ENCODE measurements around the gene ARPC4.

Gene ARPC4

GRCh38 chr3:9809239-9809614, 16.3 kb downstream of the ARPC4 start:
- Histone ChIP-seq H3K27ac (replicated peaks) (peak overlapping the region; percentile 84), H3K4me3 (replicated peaks; ENCODE audit: insufficient read depth, low read length) (peak overlapping the region; percentile 43), H3K27me3 (ENCODE audit: insufficient read depth, poor library complexity, severe bottlenecking) (no peaks in the 10 kb centered on the region)
- no peak for DNase-seq (ENCODE audit: low read depth in 1 of 2, low spot score in 1 of 2)
- TF ChIP-seq POLR2AphosphoS5 (IDR thresholded peaks at IDR 0.05; ENCODE audit: low read depth) (no peak), GABPA (IDR thresholded peaks at IDR 0.05; ENCODE audit: low read depth) (no peak), CTCF (IDR thresholded peaks at IDR 0.05; ENCODE audit: insufficient read depth, low read length) (no peak), REST (IDR thresholded peaks at IDR 0.05; ENCODE audit: insufficient replicate concordance, low read depth) (no peak), SPI1 (IDR thresholded peaks at IDR 0.05; ENCODE audit: borderline replicate concordance, low read depth) (no peak)

- H3K4me3 ChIP-seq (replicated peaks; ENCODE audit: insufficient read depth, low read length) = peak within 1 kb of the TSS; percentile 43
- DNase-seq (ENCODE audit: low read depth in 1 of 2, low spot score in 1 of 2) = peak; percentile 66 to 81
- TF ChIP-seq POLR2AphosphoS5 (IDR thresholded peaks at IDR 0.05; ENCODE audit: low read depth) (peak; percentile 74), REST (IDR thresholded peaks at IDR 0.05; ENCODE audit: insufficient replicate concordance, low read depth) (no peak), GABPA (IDR thresholded peaks at IDR 0.05; ENCODE audit: low read depth) (no peak; the same call in 1 of the 2 replicates)
- no peaks in the 10 kb centered on the region for H3K27me3 ChIP-seq (ENCODE audit: insufficient read depth, poor library complexity, severe bottlenecking)
- H3K27ac ChIP-seq (replicated peaks) = peak within 1 kb of the TSS; percentile 84
These were observed 16.9 kb downstream of the ARPC4 start, which contains the start of gene TTLL3 for GRCh38 chr3:9809615-9810432. Gene TTLL3 (plus strand): TSS chr3:9810262. CDS start chr3:9810662, 400 bp downstream.

GRCh38 chr3:9810433-9810770, 17.5 kb downstream of the ARPC4 start:
- DNase-seq (ENCODE audit: low read depth in 1 of 2, low spot score in 1 of 2) = no peak
- peak overlapping the region; percentile 84 for H3K27ac ChIP-seq (replicated peaks)

More at GRCh38 chr3:9810433-9810770, 17.5 kb downstream of the ARPC4 start:
- no peak for TF ChIP-seq GABPA (IDR thresholded peaks at IDR 0.05; ENCODE audit: low read depth)
- no peak for TF ChIP-seq SPI1 (IDR thresholded peaks at IDR 0.05; ENCODE audit: borderline replicate concordance, low read depth)
- TF ChIP-seq POLR2AphosphoS5 (IDR thresholded peaks at IDR 0.05; ENCODE audit: low read depth) = no peak
- TF ChIP-seq CTCF (IDR thresholded peaks at IDR 0.05; ENCODE audit: insufficient read depth, low read length) = no peak
- TF ChIP-seq REST (IDR thresholded peaks at IDR 0.05; ENCODE audit: insufficient replicate concordance, low read depth) = no peak
- no peaks in the 10 kb centered on the region for H3K27me3 ChIP-seq (ENCODE audit: insufficient read depth, poor library complexity, severe bottlenecking)
- H3K4me3 ChIP-seq (replicated peaks; ENCODE audit: insufficient read depth, low read length) = peak overlapping the region; percentile 43

Data from HL-60 (cell line).